ENCODE measurements around the gene DNM3. TPM values are rescaled to one million over a fixed set of nuclear protein-coding genes. Genes with fewer than 3 reads are reported as not detected.

Gene DNM3
- total RNA-seq, 1 experiment from 2014 or later = 0.71 TPM

GRCh38 chr1:172203135-172203823 is 362.0 kb downstream of the DNM3 start:
- Histone ChIP-seq H3K27ac (ENCODE audit: low read depth, low read length, poor library complexity, severe bottlenecking) (no peak overlapping the region), H3K36me3 (ENCODE audit: insufficient read depth, low read length, poor library complexity, severe bottlenecking) (no peaks in the 10 kb centered on the region), H3K4me3 (ENCODE audit: low read depth, low read length, poor library complexity, severe bottlenecking) (no peak overlapping the region)

GRCh38 chr1:172203902-172204301 is 362.6 kb downstream of the DNM3 start:
- no peak for DNase-seq (ENCODE audit: low spot score)
- intact Hi-C loops (cut with micrococcal nuclease; ENCODE audit: unreplicated experiment) = no loop called here
- no peak for TF ChIP-seq CTCF (conservative IDR thresholded peaks at IDR 0.05; ENCODE audit: low read depth, low read length)
- no TSS peak for BruUV-seq (replicated peaks)
- Histone ChIP-seq H3K4me1 (ENCODE audit: insufficient read depth, low read length, poor library complexity, severe bottlenecking) (peaks cover 3% of the 10 kb centered on the region), H3K4me3 (ENCODE audit: low read depth, low read length, poor library complexity, severe bottlenecking) (no peak overlapping the region), H3K27me3 (replicated peaks; ENCODE audit: insufficient read depth, low read depth, low read length, poor library complexity) (no peaks in the 10 kb centered on the region), H3K36me3 (ENCODE audit: insufficient read depth, low read length, poor library complexity, severe bottlenecking) (no peaks in the 10 kb centered on the region), H3K27ac (ENCODE audit: low read depth, low read length, poor library complexity, severe bottlenecking) (no peak overlapping the region), H3K9me3 (ENCODE audit: low read depth, low read length, poor library complexity, severe bottlenecking) (peaks cover 3% of the 10 kb centered on the region)
- ChIA-PET POLR2A (ENCODE audit: low non-redundant PET) (no interaction called here), CTCF (no interaction called here)

More at GRCh38 chr1:172203135-172203823, 362.0 kb downstream of the DNM3 start:
- TF ChIP-seq CTCF (conservative IDR thresholded peaks at IDR 0.05; ENCODE audit: low read depth, low read length) (no peak), EZH2 (IDR thresholded peaks at IDR 0.05; ENCODE audit: borderline replicate concordance, low read depth, low read length, poor library complexity, severe bottlenecking) (no peak)
- intact Hi-C loops (cut with micrococcal nuclease; ENCODE audit: unreplicated experiment) = no loop called here
- ChIA-PET CTCF (no interaction called here), POLR2A (ENCODE audit: low non-redundant PET) (no interaction called here)
- H3K4me1 ChIP-seq (ENCODE audit: insufficient read depth, low read length, poor library complexity, severe bottlenecking) = peaks cover 3% of the 10 kb centered on the region
- H3K9me3 ChIP-seq (ENCODE audit: low read depth, low read length, poor library complexity, severe bottlenecking) = peaks cover 7% of the 10 kb centered on the region
- peak; percentile 28 for DNase-seq (ENCODE audit: low spot score)
- no TSS peak for BruUV-seq (replicated peaks)
- no peaks in the 10 kb centered on the region for H3K27me3 ChIP-seq (replicated peaks; ENCODE audit: insufficient read depth, low read depth, low read length, poor library complexity)

GRCh38 chr1:172206256-172206655 is 365.0 kb downstream of the DNM3 start:
- no TSS peak for BruUV-seq (replicated peaks)
- no peak for TF ChIP-seq EZH2 (IDR thresholded peaks at IDR 0.05; ENCODE audit: borderline replicate concordance, low read depth, low read length, poor library complexity, severe bottlenecking)
- no peak for TF ChIP-seq CTCF (conservative IDR thresholded peaks at IDR 0.05; ENCODE audit: low read depth, low read length)
- Histone ChIP-seq H3K36me3 (ENCODE audit: insufficient read depth, low read length, poor library complexity, severe bottlenecking) (no peaks in the 10 kb centered on the region), H3K9me3 (ENCODE audit: low read depth, low read length, poor library complexity, severe bottlenecking) (no peaks in the 10 kb centered on the region), H3K27ac (ENCODE audit: low read depth, low read length, poor library complexity, severe bottlenecking) (no peak overlapping the region), H3K4me1 (ENCODE audit: insufficient read depth, low read length, poor library complexity, severe bottlenecking) (peaks cover 3% of the 10 kb centered on the region), H3K4me3 (ENCODE audit: low read depth, low read length, poor library complexity, severe bottlenecking) (no peak overlapping the region), H3K27me3 (replicated peaks; ENCODE audit: insufficient read depth, low read depth, low read length, poor library complexity) (no peaks in the 10 kb centered on the region)
- intact Hi-C loops (cut with micrococcal nuclease; ENCODE audit: unreplicated experiment) = no loop called here
- CTCF ChIA-PET = no interaction called here
- no peak for DNase-seq (ENCODE audit: low spot score)
- POLR2A ChIA-PET (ENCODE audit: low non-redundant PET) = no interaction called here

All from A673 (cell line).